Motor neuron (in vitro differentiated cells): ENCODE measurements around the gene CD81. TPM values are rescaled to one million over a fixed set of nuclear protein-coding genes. Genes with fewer than 3 reads are reported as not detected.

Source experiments
- ATAC-seq, 8 experiments: fragments of 200-7000 bp; cut with Tn5 transposase; replicated peaks in 6 of 8; 2 replicates each; pipeline ENCODE4 v1.8.0; 2021; ENCODE audit warnings: mild to moderate bottlenecking in 8 of 8, moderate library complexity in 8 of 8
- H3K27ac ChIP-seq, 2 donors: fragments of 250-450 bp; sonication (Bioruptor Pico); 2 replicates each; pipeline ENCODE4 v1.9.0; 2021; ENCODE audit warnings: antibody characterized with exemption in 2 of 2, mild to moderate bottlenecking in 2 of 2, moderate library complexity in 1 of 2
- H3K4me1 ChIP-seq, 2 donors: fragments of 250-450 bp; sonication (Bioruptor Pico); replicated peaks in 1 of 2; 2 replicates each; pipeline ENCODE4 v1.6.1; 2021; ENCODE audit warnings: antibody characterized with exemption in 2 of 2, mild to moderate bottlenecking in 2 of 2, moderate library complexity in 1 of 2
- H3K4me3 ChIP-seq, 5 donors: fragments of 250-450 bp; sonication (Bioruptor Pico); 2 replicates each; pipeline ENCODE4 v1.9.0; 2021; ENCODE audit warnings: antibody characterized with exemption in 5 of 5, mild to moderate bottlenecking in 5 of 5, moderate library complexity in 4 of 5
- WGBS, 10 experiments: fragments of 450-650 bp; shearing (Covaris generic); methylation state at CpG; one replicate each; pipeline ENCODE4 v1.0.0; 2022; 5-methylcytosine and 5-hydroxymethylcytosine counted together
- in situ Hi-C, 9 experiments: fragments of 400-800 bp; cut with MboI; loops; one replicate each; pipeline ENCODE4 v1.15.0; 2021; ENCODE audit warnings: low sequenced_read_pairs in 9 of 9, low pct_unique_long_range_greater_than_20kb in 2 of 9; ENCODE audit not compliant: unreplicated experiment in 9 of 9
- total RNA-seq, 8 experiments: library from RNA; unstranded; fragments of 300-600 nt; gene quantifications; 2 replicates each; pipeline versions ENCODE4 v1.2.3 to v1.2.4, GENCODE V29; 2022

CD81 gene
- total RNA-seq, 8 experiments from 2014 or later: 44.8 to 383 (median 165) TPM

GRCh38 chr11:2369320-2369719, 7.8 kb upstream of the CD81 start:
- in situ Hi-C loops: no loop called here
- Histone ChIP-seq H3K27ac (no peak overlapping the region), H3K4me3 (no peak overlapping the region), H3K4me1 (no peaks in the 10 kb centered on the region)
- ATAC-seq: no peak
- WGBS, 10 experiments: 70 to 100% (median 86%) methylated on average over 1 to 6 of the region's 12 CpGs; no CpG with 5 or more reads in 6 of the 10 experiments

GRCh38 chr11:2369896-2370295, 7.2 kb upstream of the CD81 start:
- Histone ChIP-seq H3K27ac (no peak overlapping the region), H3K4me3 (no peak overlapping the region), H3K4me1 (no peaks in the 10 kb centered on the region)
- ATAC-seq: no peak
- in situ Hi-C loops: no loop called here
- 78 to 100% (median 100%) methylated on average over 1 to 3 of the region's 9 CpGs; no CpG with 5 or more reads in 5 of the 10 experiments for WGBS, 10 experiments

- ATAC-seq: no peak
- no peak overlapping the region for H3K27ac ChIP-seq
- WGBS, 10 experiments: 60 to 100% (median 83%) methylated on average over 2 to 3 of the region's 15 CpGs; no CpG with 5 or more reads in 6 of the 10 experiments
- H3K4me1 ChIP-seq: peaks cover 3 to 5% of the 10 kb centered on the region in 2 donors
- no peak overlapping the region for H3K4me3 ChIP-seq
- in situ Hi-C loops: no loop called here
These were observed 2.5 kb upstream of the CD81 start for GRCh38 chr11:2374456-2375201.

- H3K27ac ChIP-seq: no peak overlapping the region
- ATAC-seq: no peak
- 40 to 80% (median 60%) methylated on average over 1 of the region's 6 CpGs; no CpG with 5 or more reads in 5 of the 10 experiments for WGBS, 10 experiments
- in situ Hi-C loops: no loop called here
- no peak overlapping the region for H3K4me3 ChIP-seq
- H3K4me1 ChIP-seq: peaks cover 3 to 5% of the 10 kb centered on the region in 2 donors
These were observed 1.7 kb upstream of the CD81 start for GRCh38 chr11:2375341-2375853.

GRCh38 chr11:2375964-2376551, 1.1 kb upstream of the CD81 start:
- WGBS, 10 experiments: 73 to 100% (median 88%) methylated on average over 1 to 9 of the region's 16 CpGs; no CpG with 5 or more reads in 1 of the 10 experiments
- Histone ChIP-seq H3K4me3 (no peak overlapping the region), H3K4me1 (peaks cover 3 to 5% of the 10 kb centered on the region in 2 donors), H3K27ac (no peak overlapping the region)
- ATAC-seq: no peak
- in situ Hi-C loops: no loop called here

- ATAC-seq: peak; percentile 16 to 67 (median 57)
- peaks cover 3 to 13% of the 10 kb centered on the region in 2 donors for H3K4me1 ChIP-seq
- in situ Hi-C loops: no loop called here
- peak overlapping the region; percentile 66 to 100 (median 95) for H3K4me3 ChIP-seq
- 0% methylated on average over 2 to 5 of the region's 88 CpGs; no CpG with 5 or more reads in 6 of the 10 experiments for WGBS, 10 experiments
- peak overlapping the region in 1 of 2 donors; percentile 61 for H3K27ac ChIP-seq
These were observed 667 bp downstream of the CD81 start for GRCh38 chr11:2377511-2378443.

- peak overlapping the region; percentile 66 to 100 (median 95) for H3K4me3 ChIP-seq
- 0% methylated on average over 1 to 3 of the region's 23 CpGs; no CpG with 5 or more reads in 6 of the 10 experiments for WGBS, 10 experiments
- in situ Hi-C loops: no loop called here
- peaks cover 3 to 16% of the 10 kb centered on the region in 2 donors for H3K4me1 ChIP-seq
- H3K27ac ChIP-seq: no peak overlapping the region
- ATAC-seq: peak in 5 of 8 experiments; percentile 6 to 52 (median 13)
These were observed 1.6 kb downstream of the CD81 start for GRCh38 chr11:2378527-2379210.

- Histone ChIP-seq H3K27ac (no peak overlapping the region), H3K4me1 (peaks cover 3 to 16% of the 10 kb centered on the region in 2 donors), H3K4me3 (no peak overlapping the region)
- peak in 3 of 8 experiments; percentile 0 to 3 (median 1) for ATAC-seq
- in situ Hi-C loops: no loop called here
- WGBS, 10 experiments: 5 to 100% (median 60%) methylated on average over 1 to 5 of the region's 11 CpGs; no CpG with 5 or more reads in 6 of the 10 experiments
These were observed 2.5 kb downstream of the CD81 start for GRCh38 chr11:2379466-2380174.

- peaks cover 3 to 16% of the 10 kb centered on the region in 2 donors for H3K4me1 ChIP-seq
- no peak overlapping the region for H3K4me3 ChIP-seq
- WGBS, 10 experiments: 20 to 86% methylated on average over 1 to 6 of the region's 13 CpGs; no CpG with 5 or more reads in 8 of the 10 experiments
- no peak for ATAC-seq
- no peak overlapping the region for H3K27ac ChIP-seq
- in situ Hi-C loops: no loop called here
These were observed 3.3 kb downstream of the CD81 start for GRCh38 chr11:2380396-2380795.

- peak in 1 of 8 experiments; percentile 2 for ATAC-seq
- Histone ChIP-seq H3K27ac (no peak overlapping the region), H3K4me3 (no peak overlapping the region), H3K4me1 (peaks cover 3 to 16% of the 10 kb centered on the region in 2 donors)
- WGBS, 10 experiments: 40 to 100% (median 73%) methylated on average over 1 to 8 of the region's 20 CpGs; no CpG with 5 or more reads in 5 of the 10 experiments
- in situ Hi-C loops: no loop called here
These were observed 3.8 kb downstream of the CD81 start for GRCh38 chr11:2380807-2381350.

- in situ Hi-C loops: no loop called here
- H3K4me3 ChIP-seq: no peak overlapping the region
- no peak for ATAC-seq
- no peak overlapping the region for H3K27ac ChIP-seq
- WGBS, 10 experiments: 82 to 100% (median 85%) methylated on average over 2 to 5 of the region's 11 CpGs; no CpG with 5 or more reads in 6 of the 10 experiments
- peaks cover 3 to 21% of the 10 kb centered on the region in 2 donors for H3K4me1 ChIP-seq
These were observed 4.5 kb downstream of the CD81 start for GRCh38 chr11:2381494-2382128.
